ENCODE results near the gene CCDC93. TPM values are rescaled to one million over a fixed set of nuclear protein-coding genes. Genes with fewer than 3 reads are reported as not detected.

Gene CCDC93
- polyA plus RNA-seq, 2 of the 4 experiments (the other 2 are of a cell fraction): 14.4 to 17.8 TPM

DNA sequence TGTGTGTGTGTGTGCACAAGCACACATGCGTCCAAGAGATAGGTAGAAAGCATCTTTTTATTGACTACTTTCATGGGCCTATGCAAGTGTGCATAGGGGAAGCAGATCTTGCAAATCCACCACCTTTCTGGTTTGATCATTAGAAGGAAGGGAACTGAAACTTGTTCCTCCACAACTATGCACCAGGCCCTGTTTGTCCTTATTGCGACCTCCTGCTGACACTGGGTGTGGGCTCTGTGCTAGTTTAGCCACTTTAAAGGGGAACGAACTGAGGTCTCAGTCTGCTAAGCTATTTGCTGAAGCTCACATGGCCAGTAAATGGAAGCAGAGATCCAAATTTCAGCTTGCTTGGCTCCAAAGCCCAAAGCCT, 42.3 kb upstream of the CCDC93 start:
- Histone ChIP-seq H3K9me3 (no peaks in the 10 kb centered on the region), H3K4me2 (no peak overlapping the region), H3K4me1 (no peaks in the 10 kb centered on the region), H3K4me3 (no peak overlapping the region), H3K27ac (no peak overlapping the region)
- no peak for TF ChIP-seq CHD2 (IDR thresholded peaks at IDR 0.05; ENCODE audit: low read length, partially characterized antibody)
- 40% methylated on average over 3 of the region's 3 CpGs for WGBS (ENCODE audit: missing lambda C conversion rate)
- CTCF ChIA-PET: interaction anchor here (0.7 to 0.9 kb wide), 2 partner anchors 147 to 820 kb away, joined by 3 read pairs; no protein-coding TSS in a partner anchor
- DNase-seq (ENCODE audit: low read depth in 1 of 2, low spot score in 1 of 2): no peak
- ATAC-seq: no peak
- FAIRE-seq: no peak
- POLR2A ChIA-PET: no interaction called here

DNA sequence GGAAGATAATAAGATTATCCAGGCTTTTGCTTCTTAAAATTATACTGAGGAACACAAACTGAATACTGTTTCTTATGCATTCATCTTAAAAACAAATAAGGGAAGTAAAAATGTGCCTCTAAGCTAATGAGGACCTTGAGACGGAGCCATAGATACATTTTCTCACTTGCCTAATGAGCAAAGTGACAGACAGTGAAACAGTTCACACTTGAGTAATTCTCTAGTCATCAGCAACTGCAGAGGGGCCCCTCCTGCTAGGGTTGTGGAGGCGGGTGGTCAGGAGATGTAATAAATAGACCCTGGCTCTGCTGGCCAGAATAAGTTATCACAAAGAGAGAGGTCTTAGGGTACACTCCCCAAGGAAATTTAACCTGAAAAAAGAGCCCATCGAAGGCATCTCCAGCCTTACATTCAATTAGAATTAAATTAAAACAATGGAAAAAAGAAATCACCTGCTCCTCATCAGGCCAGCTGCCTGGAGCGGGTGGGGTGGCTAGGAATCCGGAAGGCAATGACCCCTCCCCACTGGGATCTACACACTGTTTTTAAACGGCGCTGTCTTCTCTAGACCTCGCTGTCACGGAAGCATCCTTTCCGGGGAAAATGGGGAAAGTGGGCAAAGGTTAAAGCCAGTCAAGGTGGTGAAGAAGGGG, 41.8 kb upstream of the CCDC93 start:
- no peaks in the 10 kb centered on the region for H3K9me3 ChIP-seq
- H3K27ac ChIP-seq: no peak overlapping the region
- ATAC-seq: no peak
- WGBS (ENCODE audit: missing lambda C conversion rate): 80% methylated on average over 9 of the region's 10 CpGs
- no peak for FAIRE-seq
- no peak for TF ChIP-seq ZSCAN20 (CRISPR knock-in tag; IDR thresholded peaks at IDR 0.05)
- no peak for TF ChIP-seq KDM5A (IDR thresholded peaks at IDR 0.05)
- TF ChIP-seq HEYL (CRISPR knock-in tag; IDR thresholded peaks at IDR 0.05): no peak
- TF ChIP-seq FOSB (CRISPR knock-in tag; IDR thresholded peaks at IDR 0.05): no peak
- TF ChIP-seq NPAS2 (CRISPR knock-in tag; IDR thresholded peaks at IDR 0.05; ENCODE audit: borderline replicate concordance): no peak
- no peak for TF ChIP-seq ZFP36 (IDR thresholded peaks at IDR 0.05; ENCODE audit: borderline replicate concordance, partially characterized antibody)
- no peak for TF ChIP-seq BHLHE40 (IDR thresholded peaks at IDR 0.05; ENCODE audit: low read depth, low read length)
- TF ChIP-seq RCOR1 (IDR thresholded peaks at IDR 0.05; ENCODE audit: low read depth, low read length): no peak
- TF ChIP-seq SMC3 (IDR thresholded peaks at IDR 0.05): no peak
- TF ChIP-seq RFX5 (IDR thresholded peaks at IDR 0.05): no peak
- no peak for TF ChIP-seq MYC (IDR thresholded peaks at IDR 0.05; ENCODE audit: borderline replicate concordance, low read length)
- TF ChIP-seq ZC3H11A (IDR thresholded peaks at IDR 0.05): no peak
- TF ChIP-seq, protein P1, sequence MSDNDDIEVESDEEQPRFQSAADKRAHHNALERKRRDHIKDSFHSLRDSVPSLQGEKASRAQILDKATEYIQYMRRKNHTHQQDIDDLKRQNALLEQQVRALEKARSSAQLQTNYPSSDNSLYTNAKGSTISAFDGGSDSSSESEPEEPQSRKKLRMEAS (IDR thresholded peaks at IDR 0.05): no peak
- TF ChIP-seq CHD2 (IDR thresholded peaks at IDR 0.05; ENCODE audit: low read length, partially characterized antibody): no peak
- TF ChIP-seq HOXB13 (CRISPR knock-in tag; IDR thresholded peaks at IDR 0.05; ENCODE audit: low read depth): no peak
- no peak for TF ChIP-seq EHF (CRISPR knock-in tag; IDR thresholded peaks at IDR 0.05)
- TF ChIP-seq, protein P2, sequence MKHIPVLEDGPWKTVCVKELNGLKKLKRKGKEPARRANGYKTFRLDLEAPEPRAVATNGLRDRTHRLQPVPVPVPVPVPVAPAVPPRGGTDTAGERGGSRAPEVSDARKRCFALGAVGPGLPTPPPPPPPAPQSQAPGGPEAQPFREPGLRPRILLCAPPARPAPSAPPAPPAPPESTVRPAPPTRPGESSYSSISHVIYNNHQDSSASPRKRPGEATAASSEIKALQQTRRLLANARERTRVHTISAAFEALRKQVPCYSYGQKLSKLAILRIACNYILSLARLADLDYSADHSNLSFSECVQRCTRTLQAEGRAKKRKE (CRISPR knock-in tag; IDR thresholded peaks at IDR 0.05; ENCODE audit: low read depth): no peak
- TF ChIP-seq MAFK (IDR thresholded peaks at IDR 0.05; ENCODE audit: partially characterized antibody): no peak
- TF ChIP-seq, protein P3, sequence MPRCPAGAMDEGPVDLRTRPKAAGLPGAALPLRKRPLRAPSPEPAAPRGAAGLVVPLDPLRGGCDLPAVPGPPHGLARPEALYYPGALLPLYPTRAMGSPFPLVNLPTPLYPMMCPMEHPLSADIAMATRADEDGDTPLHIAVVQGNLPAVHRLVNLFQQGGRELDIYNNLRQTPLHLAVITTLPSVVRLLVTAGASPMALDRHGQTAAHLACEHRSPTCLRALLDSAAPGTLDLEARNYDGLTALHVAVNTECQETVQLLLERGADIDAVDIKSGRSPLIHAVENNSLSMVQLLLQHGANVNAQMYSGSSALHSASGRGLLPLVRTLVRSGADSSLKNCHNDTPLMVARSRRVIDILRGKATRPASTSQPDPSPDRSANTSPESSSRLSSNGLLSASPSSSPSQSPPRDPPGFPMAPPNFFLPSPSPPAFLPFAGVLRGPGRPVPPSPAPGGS (IDR thresholded peaks at IDR 0.05): no peak
- ChIA-PET POLR2A (no interaction called here), CTCF (interaction anchor here (0.9 kb wide), 1 partner anchor 148 kb away, joined by 3 read pairs; no protein-coding TSS in a partner anchor)
- H3K4me3 ChIP-seq: no peak overlapping the region
- H3K4me1 ChIP-seq: no peaks in the 10 kb centered on the region
- H3K4me2 ChIP-seq: no peak overlapping the region
- no peak for DNase-seq (ENCODE audit: low read depth in 1 of 2, low spot score in 1 of 2)

DNA sequence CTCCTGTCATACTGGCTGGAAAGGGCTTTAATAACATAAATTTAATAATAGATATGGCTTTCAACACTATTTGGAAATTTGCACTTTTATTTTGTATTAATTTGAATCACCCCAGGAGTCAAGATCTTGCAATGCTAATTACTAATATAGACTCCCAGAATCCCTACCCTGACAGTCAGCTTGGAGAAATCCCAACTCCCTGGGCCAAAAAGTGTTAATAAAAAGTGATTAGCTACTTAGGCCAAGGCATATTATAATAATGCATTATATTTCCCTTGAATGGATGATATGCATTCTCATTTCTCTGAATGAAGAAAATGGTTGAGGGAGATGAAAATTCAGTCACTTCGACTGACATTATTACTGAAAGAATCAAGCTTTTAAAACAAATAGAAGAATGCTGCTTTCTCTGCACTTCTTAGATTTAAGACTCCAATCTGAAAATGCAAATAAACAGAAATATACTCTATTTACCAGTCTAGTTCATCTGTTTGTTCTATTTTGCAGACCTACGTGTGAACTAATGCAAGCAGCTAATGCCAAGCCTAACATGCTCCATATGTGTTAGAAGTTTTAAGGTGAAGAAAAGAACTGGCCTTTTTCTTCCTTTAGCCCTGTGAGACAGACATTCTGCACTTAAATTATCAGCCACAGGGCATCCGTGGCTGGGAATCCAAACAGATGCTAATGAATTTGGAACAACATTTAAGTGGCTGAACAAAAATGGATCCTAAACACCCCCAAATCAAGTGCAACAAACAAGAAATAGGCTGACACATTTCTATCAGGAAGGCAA, 40.5 kb upstream of the CCDC93 start:
- 22% methylated on average over 3 of the region's 3 CpGs for WGBS (ENCODE audit: missing lambda C conversion rate)
- H3K27ac ChIP-seq: no peak overlapping the region

More for the DNA sequence above, 40.5 kb upstream of the CCDC93 start:
- H3K4me3 ChIP-seq: no peak overlapping the region
- no peak for DNase-seq (ENCODE audit: low read depth in 1 of 2, low spot score in 1 of 2)
- FAIRE-seq: no peak
- H3K9me3 ChIP-seq: no peaks in the 10 kb centered on the region
- TF ChIP-seq SREBF2 (IDR thresholded peaks at IDR 0.05) (no peak), KDM1A (IDR thresholded peaks at IDR 0.05; ENCODE audit: low read depth) (no peak), MAZ (IDR thresholded peaks at IDR 0.05; ENCODE audit: borderline replicate concordance, low read depth, low read length) (no peak), JUN (IDR thresholded peaks at IDR 0.05) (no peak), RARB (CRISPR knock-in tag; IDR thresholded peaks at IDR 0.05) (no peak), NFE2L2 (conservative IDR thresholded peaks at IDR 0.05; ENCODE audit: low read length) (no peak), MAFK (IDR thresholded peaks at IDR 0.05; ENCODE audit: partially characterized antibody) (no peak), ZFP36 (IDR thresholded peaks at IDR 0.05; ENCODE audit: borderline replicate concordance, partially characterized antibody) (no peak)
- TF ChIP-seq, protein P4, sequence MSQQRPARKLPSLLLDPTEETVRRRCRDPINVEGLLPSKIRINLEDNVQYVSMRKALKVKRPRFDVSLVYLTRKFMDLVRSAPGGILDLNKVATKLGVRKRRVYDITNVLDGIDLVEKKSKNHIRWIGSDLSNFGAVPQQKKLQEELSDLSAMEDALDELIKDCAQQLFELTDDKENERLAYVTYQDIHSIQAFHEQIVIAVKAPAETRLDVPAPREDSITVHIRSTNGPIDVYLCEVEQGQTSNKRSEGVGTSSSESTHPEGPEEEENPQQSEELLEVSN (IDR thresholded peaks at IDR 0.05; ENCODE audit: borderline replicate concordance, low read depth): no peak
- no peaks in the 10 kb centered on the region for H3K4me1 ChIP-seq
- no peak overlapping the region for H3K4me2 ChIP-seq
- no peak for ATAC-seq
- CTCF ChIA-PET: interaction anchor here (0.6 to 3.1 kb wide), 2 partner anchors 12 to 801 kb away, joined by 3 to 7 read pairs; no protein-coding TSS in a partner anchor
- POLR2A ChIA-PET: no interaction called here
